ENCODE data around the gene GPSM1.

GPSM1 gene

DNA sequence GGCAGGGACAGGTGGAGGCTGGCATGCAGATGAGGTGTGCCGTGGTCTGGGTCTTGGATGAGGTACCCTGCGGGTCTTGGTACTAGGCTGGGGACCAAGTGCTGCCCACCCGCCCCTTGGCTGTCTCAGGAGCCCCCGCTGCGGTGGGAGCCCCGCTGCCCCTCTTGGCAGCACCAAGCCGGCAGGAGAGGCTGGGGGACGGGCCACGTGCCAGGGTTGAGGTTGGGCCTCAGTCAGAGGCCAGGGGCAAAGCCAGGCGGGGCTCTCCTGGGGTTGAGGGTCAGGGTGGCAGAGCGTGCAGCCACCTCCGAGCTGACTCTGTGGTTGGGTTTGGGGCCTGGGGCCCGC, 44.2 kb downstream of the GPSM1 start:
- FAIRE-seq (no peak), DNase-seq (ENCODE audit: insufficient read length, low spot score) (no peak)
- TF ChIP-seq, protein P1, sequence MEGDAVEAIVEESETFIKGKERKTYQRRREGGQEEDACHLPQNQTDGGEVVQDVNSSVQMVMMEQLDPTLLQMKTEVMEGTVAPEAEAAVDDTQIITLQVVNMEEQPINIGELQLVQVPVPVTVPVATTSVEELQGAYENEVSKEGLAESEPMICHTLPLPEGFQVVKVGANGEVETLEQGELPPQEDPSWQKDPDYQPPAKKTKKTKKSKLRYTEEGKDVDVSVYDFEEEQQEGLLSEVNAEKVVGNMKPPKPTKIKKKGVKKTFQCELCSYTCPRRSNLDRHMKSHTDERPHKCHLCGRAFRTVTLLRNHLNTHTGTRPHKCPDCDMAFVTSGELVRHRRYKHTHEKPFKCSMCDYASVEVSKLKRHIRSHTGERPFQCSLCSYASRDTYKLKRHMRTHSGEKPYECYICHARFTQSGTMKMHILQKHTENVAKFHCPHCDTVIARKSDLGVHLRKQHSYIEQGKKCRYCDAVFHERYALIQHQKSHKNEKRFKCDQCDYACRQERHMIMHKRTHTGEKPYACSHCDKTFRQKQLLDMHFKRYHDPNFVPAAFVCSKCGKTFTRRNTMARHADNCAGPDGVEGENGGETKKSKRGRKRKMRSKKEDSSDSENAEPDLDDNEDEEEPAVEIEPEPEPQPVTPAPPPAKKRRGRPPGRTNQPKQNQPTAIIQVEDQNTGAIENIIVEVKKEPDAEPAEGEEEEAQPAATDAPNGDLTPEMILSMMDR (IDR thresholded peaks at IDR 0.05; ENCODE audit: insufficient read depth, missing control alignments), result no peak

DNA sequence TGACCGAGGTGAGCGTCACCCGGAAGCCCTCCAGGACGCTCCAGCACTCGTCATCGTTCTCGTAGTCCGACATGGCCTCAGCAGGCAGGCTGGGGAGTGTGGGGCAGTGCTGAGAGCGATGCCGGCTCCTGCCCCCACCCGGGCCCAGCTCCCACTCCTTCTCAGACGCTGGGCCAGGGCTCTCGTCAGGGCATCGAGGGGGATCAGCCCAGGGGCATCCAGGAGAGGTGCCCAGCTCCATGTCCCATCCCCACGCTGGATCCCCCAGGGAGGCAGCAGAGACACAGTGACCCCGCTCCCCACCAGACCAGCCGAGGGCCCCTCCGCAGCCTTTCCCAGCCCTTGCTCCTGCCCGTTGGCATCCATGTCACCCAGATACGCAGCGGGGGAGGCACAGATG, 44.7 kb downstream of the GPSM1 start:
- DNase-seq (ENCODE audit: insufficient read length, low spot score), result no peak
- TF ChIP-seq, protein P1 (IDR thresholded peaks at IDR 0.05; ENCODE audit: insufficient read depth, missing control alignments), result no peak
- FAIRE-seq, result no peak

DNA sequence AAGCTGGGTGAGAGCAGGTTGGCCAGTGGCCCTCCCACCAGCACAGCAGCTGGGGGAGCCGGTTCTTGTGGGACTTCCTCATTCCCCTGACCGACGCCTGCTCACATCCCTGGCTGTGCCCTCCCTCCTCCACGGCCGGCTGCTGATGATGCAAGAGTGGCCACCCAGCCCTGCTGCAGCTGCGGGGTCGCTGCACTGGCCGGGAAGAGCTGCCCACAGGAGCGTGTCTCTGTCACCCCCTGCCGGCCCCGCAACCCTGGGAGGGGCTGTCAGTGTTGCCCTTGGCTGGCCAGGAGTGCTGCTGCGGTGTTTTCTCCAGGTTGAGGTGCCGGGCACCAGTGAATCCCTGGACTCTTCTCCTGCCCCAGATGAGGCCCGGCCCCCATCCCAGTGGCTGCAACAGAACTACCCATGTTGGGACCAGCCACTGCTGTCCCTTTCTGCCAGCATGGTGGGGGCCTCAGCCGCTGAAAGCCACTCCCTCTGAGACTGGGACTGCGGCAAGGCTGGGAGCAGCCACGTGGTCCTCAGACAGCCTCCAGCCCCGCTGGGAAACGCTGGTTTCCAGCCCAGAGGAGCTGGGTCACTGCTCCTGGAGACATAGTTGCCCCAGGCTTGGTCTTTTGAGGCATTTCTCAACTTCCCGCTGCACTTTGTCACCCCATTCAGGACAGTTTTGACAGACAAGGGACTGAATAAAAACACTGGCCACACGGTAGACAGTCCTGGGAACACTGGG, 45.4 kb downstream of the GPSM1 start:
- DNase-seq (ENCODE audit: insufficient read length, low spot score) (no peak), FAIRE-seq (no peak)
- TF ChIP-seq, protein P1 (IDR thresholded peaks at IDR 0.05; ENCODE audit: insufficient read depth, missing control alignments), result no peak

DNA sequence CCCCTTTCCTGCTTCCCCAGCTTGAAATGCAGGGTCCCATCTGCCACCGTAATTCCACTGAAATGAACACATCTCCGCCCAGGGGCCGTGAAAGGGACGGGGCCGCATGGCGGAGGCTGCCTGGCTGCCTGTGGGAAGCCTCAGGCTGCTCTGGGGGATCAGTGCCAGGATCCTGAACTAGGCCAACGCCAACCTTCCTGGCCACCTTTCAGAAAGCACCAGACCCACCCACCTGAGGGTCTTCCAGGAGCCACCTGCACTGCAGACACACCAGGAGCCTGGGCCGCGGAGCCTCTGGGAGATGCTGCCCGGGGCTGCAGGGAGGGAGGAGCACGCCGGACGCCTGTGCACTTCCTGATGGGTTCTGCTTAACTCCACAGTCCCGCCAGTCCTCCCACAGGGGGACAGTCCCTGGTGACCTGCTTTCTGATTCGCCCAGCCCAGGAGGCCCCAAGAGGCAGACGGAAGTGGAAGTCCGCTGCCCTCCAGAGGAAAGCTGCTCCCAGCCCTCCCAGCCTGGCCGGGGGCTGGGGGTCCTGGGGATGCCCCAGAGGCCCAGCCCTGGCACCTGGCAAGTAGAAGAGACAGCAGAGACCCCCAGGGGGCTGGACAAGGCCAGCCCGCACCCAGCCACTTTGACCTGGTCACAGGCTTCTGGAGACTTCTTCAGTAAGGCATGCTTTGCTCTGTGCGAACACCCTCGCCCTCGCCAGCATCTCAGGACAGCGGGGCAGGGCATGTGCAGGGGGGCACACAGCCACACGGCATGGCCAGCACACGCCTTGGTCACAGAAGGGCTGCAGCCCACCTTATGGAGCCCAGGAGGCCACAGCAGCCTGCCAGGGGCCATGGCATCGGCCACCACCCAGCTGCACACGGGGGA, 46.2 kb downstream of the GPSM1 start, which contains the start of gene CARD9:
TSS of gene CARD9 (minus strand) at position 370 of the 883 bp plus-strand sequence. CDS start 1,591 bp downstream, outside the sequence.
- FAIRE-seq, result no peak

DNA sequence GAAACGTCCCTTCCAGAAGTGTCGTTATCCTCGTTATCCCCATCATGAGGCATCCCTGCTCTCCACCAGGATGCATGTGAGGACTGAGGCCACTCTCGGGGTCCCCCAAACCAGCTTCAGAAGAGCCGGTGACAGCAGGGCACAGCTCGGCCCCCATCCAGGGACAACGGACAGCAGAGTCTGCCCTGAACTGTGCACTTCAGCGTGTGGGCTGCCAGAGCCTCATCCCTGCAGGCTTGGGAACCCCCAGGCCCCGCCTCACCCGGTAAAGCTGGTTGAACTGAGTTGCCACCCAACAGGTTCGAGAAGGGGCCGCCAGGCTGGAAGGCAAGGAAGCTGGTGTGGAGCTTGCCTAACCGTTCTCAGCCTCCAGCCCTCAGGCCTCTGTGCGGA, 46.8 kb downstream of the GPSM1 start:
- TF ChIP-seq, protein P1 (IDR thresholded peaks at IDR 0.05; ENCODE audit: insufficient read depth, missing control alignments), result no peak
- no peak for DNase-seq (ENCODE audit: insufficient read length, low spot score)
- FAIRE-seq, result no peak

More for the DNA sequence above, 46.2 kb downstream of the GPSM1 start, which contains the start of gene CARD9:
- TF ChIP-seq, protein P1 (IDR thresholded peaks at IDR 0.05; ENCODE audit: insufficient read depth, missing control alignments), result no peak
- no peak for DNase-seq (ENCODE audit: insufficient read length, low spot score)

DNA sequence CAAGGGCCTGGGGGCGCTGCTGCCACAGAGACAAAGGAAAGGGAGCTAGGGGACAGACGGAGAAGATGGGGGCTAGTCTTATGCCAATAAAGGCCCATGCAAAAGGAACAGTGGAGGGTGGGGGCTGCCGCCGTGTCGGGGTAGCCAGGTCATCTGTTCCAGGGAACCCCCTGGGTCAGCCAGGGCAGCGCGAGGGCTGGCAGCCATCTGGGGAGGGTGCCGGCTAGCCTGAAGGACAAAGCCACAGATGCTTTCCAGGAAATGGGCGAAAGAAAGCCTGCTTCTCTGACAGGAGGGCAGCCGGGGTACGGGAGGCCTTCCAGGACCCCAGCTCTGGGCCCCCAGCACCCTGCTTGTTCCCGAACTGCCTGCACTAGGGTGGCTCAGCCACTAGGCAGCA, 47.8 kb downstream of the GPSM1 start:
- FAIRE-seq, result no peak
- DNase-seq (ENCODE audit: insufficient read length, low spot score), result no peak
- TF ChIP-seq, protein P1 (IDR thresholded peaks at IDR 0.05; ENCODE audit: insufficient read depth, missing control alignments), result no peak
